SIG-M5 (cell line): Measurements from ENCODE around the gene AMY2B.
"Not testable (repeated sequence)": the region's sequence is repeated elsewhere in the genome, so short reads cannot be mapped to it uniquely, and the experiment has no call there.

ENCODE experiments used
- DNase-seq: peaks from one replicate; lab custom pipeline; 2025; lab: John Stamatoyannopoulos, UW

AMY2B gene

GRCh38 chr1:103571289-103571688 lies at the start of gene AMY2B:
Gene AMY2B (plus strand): TSS chr1:103571589. CDS start chr1:103571603, 14 bp downstream.
- not testable (repeated sequence) for DNase-seq

DNA sequence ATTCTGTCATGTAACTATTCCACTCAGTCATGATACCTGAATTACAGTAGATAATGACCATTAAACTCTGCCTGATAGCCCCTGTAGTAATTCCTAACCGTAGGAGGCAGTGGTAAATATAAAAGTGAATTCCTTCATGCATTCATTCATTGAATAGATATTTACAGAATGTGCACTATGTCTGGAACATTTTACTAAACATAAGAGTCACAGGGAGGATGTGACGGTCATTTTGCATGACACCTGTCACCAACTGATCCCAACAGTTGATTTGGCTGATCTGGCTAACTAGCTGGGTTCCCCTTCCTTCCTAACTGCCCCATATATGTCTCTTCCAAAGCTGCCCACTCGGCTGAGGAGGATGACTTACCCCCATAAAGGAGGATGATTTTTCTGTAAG lies 48.0 kb upstream of the AMY2B start:
- no peak for DNase-seq

- no peak for DNase-seq
These were observed 46.2 kb upstream of the AMY2B start for GRCh38 chr1:103525114-103525606.

DNA sequence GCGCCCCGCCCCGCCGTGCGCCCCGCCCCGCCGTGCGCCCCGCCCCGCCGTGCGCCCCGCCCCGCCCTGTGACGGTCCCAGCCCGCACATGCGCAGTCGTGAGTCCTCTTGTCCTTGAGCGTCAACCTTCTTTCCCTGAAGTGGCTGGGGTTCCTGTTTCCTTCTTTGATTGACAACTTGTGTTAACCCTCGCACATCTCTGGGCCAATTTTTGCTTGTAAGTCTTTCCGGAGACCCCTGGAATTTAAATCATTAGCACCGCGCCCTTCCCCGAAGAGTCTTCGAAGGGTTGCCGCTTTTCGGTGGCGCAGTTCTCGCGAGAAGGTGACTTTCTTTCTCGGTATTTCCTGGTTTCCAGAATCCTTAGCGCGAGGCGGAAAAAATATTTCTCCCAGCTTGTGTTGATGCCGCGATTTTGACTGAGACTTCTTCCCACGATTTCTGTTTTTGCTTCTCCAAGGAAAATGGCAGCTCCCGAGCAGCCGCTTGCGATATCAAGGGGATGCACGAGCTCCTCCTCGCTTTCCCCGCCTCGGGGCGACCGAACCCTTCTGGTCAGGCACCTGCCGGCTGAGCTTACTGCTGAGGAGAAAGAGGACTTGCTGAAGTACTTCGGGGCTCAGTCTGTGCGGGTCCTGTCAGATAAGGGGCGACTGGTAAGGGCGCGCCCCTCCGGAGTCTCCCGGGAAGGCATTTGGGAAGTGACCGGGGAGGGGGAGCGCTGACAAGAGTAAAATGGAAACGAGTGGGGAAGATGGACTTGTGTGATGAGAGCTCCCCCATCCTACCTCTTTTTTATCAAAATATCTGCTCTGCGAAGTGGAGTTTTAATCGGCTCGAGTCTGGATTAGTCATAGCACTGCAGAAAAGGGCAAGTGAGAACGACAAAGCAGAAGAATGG lies 45.5 kb upstream of the AMY2B start, which contains the start of gene RNPC3:
Gene RNPC3, plus strand, starts transcription at position 93 of the 901 bp plus-strand sequence. Its CDS starts 372 bp downstream, at position 465.
- DNase-seq = peak; percentile 14

- no peak for DNase-seq
These were observed 44.1 kb upstream of the AMY2B start for GRCh38 chr1:103527331-103527730.

- no peak for DNase-seq
These were observed 41.6 kb upstream of the AMY2B start for GRCh38 chr1:103529746-103530145.

- no peak for DNase-seq
These were observed 33.2 kb upstream of the AMY2B start for GRCh38 chr1:103538226-103538625.

GRCh38 chr1:103541431-103541830 lies 30.0 kb upstream of the AMY2B start:
- DNase-seq = no peak

GRCh38 chr1:103546496-103546895 lies 24.9 kb upstream of the AMY2B start:
- no peak for DNase-seq

GRCh38 chr1:103547840-103548239 lies 23.5 kb upstream of the AMY2B start:
- no peak for DNase-seq

- no peak for DNase-seq
These were observed 11.0 kb upstream of the AMY2B start for GRCh38 chr1:103560427-103560826.

DNA sequence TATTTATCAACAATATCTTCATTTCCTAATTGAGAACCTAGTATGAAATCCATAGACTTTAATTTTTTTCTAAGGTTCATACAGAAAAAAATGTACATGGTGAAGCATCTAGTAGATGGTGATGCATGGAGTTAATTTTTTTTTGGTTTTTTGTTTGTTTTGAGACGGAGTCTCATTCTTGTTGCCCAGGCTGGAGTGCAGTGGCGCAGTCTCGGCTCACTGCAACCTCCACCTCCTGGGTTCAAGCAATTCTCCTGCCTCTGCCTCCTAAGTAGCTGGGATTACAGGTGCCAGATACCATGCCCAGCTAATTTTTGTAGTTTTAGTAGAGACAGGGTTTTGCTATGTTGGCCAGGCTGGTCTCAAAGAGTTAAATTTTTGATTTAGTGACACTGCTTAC lies 10.3 kb upstream of the AMY2B start:
- not testable (repeated sequence) for DNase-seq

DNA sequence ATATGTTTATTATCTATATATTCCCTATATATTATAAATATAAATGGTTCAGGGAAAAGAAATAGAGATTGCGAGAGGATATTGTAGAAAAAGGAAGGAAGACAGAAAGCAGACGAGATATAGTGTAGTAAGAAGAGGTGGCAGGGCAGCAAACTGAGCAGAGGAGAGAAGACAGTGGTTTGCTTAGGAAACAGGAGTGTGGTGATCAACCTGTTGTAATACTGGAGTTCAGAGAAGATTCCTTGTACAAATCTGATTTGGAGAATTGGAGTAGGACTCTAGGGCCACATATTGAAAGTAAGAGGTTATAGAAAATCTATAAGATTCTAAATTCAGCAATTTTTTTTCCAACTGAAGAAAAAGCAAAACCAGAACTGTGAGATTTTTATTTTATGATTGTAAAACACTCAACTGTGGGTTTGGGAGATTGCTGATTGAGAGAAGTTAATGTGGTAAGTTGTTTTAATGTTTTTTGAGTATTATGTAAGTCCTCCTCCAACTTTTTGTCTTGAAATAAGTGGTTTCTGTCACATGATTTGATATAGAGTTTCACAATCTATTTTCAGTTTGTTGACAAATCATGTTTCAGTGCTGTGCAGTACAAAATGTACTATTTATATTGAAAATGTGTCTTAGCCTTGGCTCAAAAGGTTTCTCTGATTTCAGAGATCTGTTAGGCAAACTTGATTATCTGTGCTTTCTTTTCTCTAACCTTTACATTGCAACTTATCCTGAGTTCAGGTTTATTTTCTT lies 9.6 kb upstream of the AMY2B start:
- peak; percentile 5 for DNase-seq

GRCh38 chr1:103563056-103563455 lies 8.3 kb upstream of the AMY2B start:
- no peak for DNase-seq

DNA sequence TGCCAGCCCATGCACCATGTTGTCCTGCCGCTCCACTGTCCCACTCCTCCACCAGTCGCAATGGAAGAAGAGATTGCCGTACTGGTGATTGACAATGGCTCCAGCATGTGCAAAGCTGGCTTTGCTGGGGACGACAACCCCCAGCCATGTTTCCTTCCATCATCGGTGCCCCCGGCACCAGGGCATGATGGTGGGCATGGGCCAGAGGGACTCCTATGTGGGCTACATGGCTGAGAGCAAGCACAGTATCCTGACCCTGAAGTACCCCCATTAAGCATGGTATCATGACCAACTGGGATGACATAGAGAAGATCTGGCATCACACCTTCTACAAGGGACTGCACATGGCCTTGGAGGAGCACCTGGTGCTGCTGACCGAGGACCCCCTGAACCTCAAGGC lies 1.9 kb upstream of the AMY2B start:
- no peak for DNase-seq

DNA sequence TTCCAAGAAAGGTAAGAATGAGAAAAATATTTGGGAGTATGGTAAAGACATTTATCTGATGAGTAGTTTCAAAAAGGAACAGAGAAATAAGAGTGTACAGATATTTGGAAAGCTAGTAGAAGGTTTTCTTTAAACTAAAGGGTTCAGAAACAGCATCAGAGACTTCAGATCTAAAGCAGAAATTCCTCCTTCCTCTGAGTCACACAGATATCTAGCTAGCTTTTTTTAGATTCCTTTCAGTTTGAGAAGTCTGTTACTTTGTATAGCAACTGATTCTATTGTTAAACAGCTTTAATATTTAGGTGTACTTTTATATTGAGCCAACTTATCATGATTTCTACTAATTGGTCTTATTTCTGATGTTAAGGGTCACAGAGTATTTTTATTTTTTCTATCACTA lies 4.7 kb downstream of the AMY2B start:
- DNase-seq = no peak

GRCh38 chr1:103576784-103577183 lies 5.4 kb downstream of the AMY2B start:
- not testable (repeated sequence) for DNase-seq

- no peak for DNase-seq
These were observed 11.1 kb downstream of the AMY2B start for GRCh38 chr1:103582464-103582863.

DNA sequence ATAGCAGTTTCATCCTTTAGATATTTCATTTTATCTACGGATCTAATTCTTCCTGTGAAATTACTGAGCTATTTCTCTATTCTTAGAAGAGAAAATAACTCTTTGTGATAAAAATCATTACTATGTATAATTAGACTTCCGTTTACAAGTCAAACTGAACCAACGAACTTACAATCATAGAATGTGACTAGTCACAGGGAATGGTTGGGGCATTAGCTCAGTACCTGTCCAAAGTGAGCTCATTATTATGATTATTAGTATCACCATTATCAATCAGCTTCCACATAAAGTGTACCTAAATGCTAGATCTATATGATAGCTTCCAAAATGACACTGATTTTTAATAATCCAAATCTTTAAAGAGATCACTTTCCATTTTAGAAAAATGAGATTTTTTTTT lies 12.5 kb downstream of the AMY2B start:
- no peak for DNase-seq

DNA sequence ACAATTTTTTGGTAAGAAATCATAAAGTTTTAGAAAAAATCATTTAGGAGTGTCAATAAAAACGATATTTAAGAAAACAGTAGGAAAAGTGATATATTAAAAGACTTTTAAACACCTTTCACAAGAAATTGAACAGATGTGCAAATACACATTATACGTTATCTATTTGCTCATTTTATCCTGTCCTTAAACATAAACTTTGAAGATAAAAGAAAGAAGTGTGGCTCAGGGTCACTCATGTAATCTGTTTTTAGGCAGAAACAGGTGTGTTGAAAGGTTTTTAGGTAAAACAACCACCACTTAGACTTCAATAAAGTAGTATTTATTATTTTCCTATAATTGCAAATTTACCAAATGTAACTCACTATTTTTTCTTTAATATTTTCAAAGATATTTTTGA lies 13.1 kb downstream of the AMY2B start:
- no peak for DNase-seq

GRCh38 chr1:103602740-103603139 lies 31.4 kb downstream of the AMY2B start:
- not testable (repeated sequence) for DNase-seq

DNA sequence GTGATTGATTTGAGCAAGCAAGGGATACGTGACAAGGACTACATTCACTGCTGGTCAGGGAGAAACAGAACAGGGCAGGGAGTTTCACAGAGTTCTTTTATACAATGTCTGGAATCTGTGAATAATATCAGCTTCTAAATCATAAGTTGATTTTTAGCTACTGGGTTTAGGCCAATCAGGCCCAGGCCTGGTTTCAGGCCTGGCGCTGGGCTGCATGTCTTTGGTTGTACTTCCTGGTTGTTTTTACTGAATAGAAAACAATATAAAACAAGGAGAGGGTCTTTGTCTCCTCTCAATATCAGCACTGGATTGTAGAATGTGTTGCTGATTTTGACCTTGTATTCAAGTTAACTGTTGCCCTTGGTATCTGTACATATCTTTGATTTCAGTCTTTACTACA lies 45.0 kb downstream of the AMY2B start:
- no peak for DNase-seq

GRCh38 chr1:103616994-103617477 lies 45.6 kb downstream of the AMY2B start, which contains the start of gene AMY2A:
Gene AMY2A (plus strand): TSS chr1:103617427. CDS start chr1:103617441, 14 bp downstream.
- DNase-seq = not testable (repeated sequence)
